Activated gamma-delta T cell (primary cell): ENCODE measurements around the gene PRDM11.
A peak's percentile ranks its signal among the peaks of the same experiment; 100 is the strongest.

Source experiments
- DNase-seq: peaks from one replicate; lab custom pipeline; 2025; lab: John Stamatoyannopoulos, UW

Gene PRDM11

GRCh38 chr11:45141631-45142030 is 4.8 kb upstream of the PRDM11 start:
- DNase-seq = no peak

DNA sequence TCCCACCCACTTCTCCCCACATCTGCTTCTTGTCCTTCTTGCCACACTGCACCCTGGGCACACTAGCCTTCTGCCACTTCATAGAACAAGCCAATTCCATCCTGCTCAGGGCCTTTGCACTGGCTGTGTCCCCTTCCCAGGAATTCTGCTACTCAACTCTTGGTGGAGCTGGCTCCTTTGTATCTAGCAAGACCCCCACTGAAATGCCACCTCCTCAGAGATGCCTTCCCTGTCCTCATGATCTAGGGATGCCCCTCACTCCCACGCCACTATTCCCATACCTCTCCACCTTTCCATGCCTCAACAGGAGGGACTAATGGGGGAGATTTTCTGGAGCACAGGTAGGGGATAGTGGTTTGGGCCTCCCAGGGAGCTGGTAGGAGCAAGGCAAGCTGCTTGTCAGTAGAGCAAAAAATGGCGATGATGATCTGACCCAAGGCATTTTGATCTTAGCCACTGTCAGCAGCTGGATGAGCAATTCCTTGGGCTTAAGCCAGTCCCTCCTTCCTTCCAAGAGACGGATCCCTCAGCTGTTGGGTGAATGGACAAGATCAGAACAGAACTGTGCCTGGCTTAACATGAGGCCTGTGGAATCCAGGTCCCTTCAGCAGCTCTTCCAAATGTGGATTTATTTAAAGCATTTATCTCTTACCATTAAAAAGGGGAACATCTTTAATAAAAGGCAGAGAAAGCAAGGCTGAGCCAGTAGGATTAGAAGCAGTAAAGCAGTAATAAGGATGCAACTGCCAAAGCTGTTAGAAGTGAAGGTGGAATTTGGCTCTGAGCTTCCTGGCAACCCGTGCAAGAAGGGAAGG is 4.0 kb upstream of the PRDM11 start:
- DNase-seq = no peak

DNA sequence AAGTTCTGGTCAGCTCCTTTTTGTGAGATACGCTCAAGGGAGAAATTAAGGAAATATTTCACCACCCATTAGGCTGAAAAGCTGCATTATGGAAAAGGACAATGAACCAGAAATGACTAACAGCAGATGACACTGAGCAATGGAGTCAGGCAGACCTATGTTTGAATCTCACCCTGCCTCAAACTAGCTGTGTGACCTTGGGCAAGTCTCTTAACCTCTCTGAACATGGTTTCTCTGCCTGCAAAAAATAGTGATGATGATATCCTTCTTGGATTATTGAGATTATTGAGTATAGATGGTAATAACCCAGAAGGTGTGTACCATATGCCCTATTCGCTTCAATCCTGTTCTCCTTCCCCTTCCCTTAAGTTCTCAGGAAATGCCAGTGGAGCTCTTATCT is 2.9 kb upstream of the PRDM11 start:
- DNase-seq = no peak

- no peak for DNase-seq
Observed at GRCh38 chr11:45144126-45145082, 2.0 kb upstream of the PRDM11 start.

DNA sequence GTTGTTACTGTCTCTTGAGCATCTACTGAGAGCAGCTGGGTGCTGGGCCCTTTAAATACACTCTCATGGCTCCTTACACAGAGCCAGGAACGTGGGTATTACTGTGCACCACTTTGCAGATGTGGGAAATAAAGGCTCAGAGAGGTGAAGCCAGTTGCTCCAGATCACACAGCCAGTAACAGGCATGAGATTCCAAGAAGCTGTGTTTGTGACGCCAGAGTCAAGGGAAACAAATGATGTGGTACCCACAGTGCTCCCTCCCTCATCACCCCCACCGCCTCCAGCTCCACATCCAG is 1.4 kb upstream of the PRDM11 start:
- DNase-seq = no peak

DNA sequence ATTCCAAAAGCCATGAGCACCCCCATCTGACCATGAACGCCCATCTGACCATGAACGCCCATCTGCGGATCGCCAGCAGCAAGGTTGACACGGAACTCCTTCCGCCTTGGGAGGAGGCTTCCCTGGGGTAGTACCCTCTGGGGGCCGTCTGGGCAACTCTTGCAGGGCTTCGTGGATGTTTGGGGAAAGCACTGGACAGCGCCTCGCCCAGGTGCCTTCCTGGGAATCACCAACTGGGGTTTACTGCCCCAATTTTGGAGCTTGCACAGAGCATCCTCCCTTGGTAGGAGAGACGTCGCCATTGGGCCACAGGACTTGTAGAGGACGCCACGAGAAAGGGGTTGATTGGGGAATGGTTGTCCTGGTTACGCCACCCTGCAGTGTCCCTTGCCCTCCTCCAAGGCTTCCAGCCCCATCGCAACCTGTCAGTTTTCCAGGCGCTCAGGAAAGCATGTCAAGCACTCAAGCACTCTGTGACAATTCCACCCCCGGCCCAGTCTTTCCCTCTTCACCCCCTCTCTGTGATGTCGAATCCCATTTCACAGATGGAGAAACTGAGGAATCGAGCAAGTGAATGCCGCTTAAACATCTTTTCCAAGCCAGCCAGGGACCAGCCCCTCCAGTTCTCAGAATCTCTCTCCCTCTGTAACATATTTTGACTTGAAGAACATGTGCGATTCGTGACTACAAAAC is 914 bp upstream of the PRDM11 start:
- DNase-seq = no peak

DNA sequence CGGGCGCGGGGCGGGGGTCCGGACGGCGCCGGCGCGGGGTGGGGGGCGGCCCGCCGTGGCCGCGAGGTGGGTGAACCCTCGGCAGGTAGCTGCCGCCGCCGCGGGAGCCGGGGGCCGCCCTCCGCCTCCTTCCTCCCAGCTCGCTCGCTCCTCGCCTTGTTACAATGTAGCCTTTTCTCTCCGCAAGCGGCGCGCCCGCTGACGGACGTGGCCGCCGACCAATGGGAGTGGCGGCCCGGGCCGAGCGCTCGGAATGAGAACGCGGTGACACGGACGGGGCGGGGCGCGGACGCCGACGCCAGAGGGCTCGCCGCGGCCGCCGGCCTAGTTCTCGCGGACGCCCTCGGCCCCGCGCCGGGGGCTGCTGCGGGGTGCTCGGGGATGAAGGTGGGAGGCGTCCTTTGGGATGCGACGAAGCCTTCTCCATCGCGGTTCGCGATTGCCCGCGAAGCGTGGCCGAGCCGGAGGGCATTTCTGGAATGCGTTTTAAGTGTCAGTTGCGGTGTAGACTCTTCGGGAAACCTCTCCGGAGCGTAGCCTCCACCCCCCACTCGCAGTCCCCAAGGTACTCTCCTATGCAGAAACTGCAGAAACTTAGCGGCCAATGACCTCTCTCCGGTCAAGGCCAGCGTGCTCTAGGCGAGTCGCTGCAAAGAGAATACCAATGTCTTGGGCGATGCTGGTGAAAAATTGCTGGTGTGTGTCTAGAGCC is 734 bp downstream of the PRDM11 start:
- DNase-seq = peak; percentile 90

GRCh38 chr11:45147891-45148675 is 1.6 kb downstream of the PRDM11 start:
- no peak for DNase-seq

GRCh38 chr11:45149483-45150056 is 3.1 kb downstream of the PRDM11 start:
- DNase-seq = no peak

- DNase-seq = no peak
Observed at GRCh38 chr11:45150301-45150700, 3.9 kb downstream of the PRDM11 start.

DNA sequence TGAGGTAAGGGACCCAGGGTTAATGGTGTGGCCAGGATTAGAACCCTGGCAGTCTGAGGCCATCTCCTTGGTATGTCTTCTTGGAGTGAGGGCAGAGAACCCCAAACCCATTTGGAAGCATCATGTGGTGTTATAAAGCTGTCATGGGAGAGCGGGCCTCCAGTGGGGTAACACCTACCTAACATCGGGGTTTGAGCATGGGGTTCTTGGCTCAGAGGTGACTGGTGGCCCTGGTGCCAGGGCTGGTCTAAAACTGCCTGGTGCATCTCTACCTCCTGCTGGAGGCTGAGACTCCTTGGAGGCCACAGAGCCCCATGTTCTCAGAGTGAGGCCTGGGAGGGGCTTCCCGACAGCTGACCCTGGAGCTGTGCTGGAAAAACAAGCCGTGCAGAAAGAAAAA is 4.5 kb downstream of the PRDM11 start:
- no peak for DNase-seq

DNA sequence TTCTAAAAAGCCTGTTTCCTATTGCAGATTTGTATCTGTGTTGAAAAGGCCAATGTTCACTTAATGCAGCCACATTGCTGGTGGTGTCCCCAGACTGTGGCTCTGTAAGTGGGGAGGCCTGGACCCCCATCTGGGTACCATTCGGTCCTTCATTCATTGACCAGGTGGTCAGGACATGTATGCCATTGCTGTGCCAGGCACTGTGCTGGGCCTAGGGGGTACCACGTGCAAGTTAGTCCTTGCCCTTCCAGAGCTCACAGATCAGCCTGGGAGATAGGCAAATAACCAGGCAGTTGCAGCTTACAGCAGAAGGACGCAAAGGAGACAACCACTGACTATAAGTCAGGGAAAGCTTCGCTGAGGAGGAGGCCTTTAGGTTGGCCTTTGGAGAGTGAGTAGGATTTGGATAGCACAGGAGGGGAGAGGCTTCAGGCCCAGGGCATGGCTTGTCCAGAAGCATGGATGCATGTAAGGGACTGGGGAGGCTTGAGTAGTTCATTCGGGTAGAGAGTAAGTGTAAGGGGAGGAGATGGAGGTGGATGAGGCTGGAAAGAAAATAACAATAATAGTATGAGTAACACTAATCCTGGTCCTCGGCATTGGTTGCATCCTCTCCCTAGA is 5.0 kb downstream of the PRDM11 start:
- DNase-seq = no peak

GRCh38 chr11:45152740-45153595 is 6.5 kb downstream of the PRDM11 start:
- DNase-seq = no peak

GRCh38 chr11:45154276-45154675 is 7.8 kb downstream of the PRDM11 start:
- no peak for DNase-seq

GRCh38 chr11:45155058-45155551 is 8.7 kb downstream of the PRDM11 start:
- no peak for DNase-seq

DNA sequence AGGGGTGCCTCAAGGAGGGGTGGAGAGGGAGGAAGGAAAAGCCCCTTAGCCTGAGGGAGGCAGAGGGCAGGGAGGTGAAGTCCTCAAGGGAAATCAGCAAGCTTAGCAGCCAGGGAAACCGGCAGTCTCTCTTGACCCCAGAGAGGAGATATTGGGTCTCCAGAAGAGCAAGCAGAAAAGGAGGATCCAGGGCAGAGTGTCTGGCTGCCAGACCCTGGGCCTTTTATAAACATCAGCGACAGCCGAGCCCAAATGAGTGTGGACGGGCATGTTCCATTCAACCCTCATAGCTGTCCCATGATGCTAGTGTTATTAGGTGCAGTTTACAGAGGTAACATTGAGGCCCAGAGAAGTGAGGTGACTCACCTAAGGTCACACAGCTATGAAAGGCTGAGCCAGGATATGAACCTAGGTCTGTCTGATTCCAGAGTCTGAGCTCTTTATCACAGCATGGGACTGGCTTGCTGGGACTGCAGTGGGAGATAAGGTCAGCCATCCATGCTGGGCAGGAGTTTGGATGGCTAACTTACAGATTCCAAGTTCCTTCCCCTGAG is 9.3 kb downstream of the PRDM11 start:
- no peak for DNase-seq

GRCh38 chr11:45156201-45156600 is 9.8 kb downstream of the PRDM11 start:
- DNase-seq = no peak

DNA sequence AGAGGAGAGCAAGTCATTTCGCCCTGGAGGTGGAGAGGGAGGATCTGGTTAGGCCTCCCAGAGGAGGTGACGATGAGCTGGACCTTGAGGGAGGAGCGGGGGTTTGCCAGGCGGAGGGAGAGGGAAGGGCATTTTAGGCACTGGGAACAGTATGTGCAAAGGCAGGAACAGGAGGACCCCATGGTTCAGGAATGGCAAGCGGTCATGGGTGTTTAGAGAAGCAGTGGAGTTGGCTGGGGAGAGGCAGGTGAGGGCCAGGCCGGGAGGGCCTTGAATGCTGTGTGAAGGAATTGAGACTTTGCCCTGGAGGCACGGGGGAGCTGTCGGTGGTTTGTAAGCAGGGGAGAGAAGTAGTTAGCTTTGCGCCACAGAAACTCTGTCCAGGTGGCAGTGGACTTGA is 10.3 kb downstream of the PRDM11 start:
- no peak for DNase-seq
